Muscle layer of duodenum (tissue), 2 donors: ENCODE data around the gene ZNF600.
"Not testable (repeated sequence)": the region's sequence is repeated elsewhere in the genome, so short reads cannot be mapped to it uniquely, and the experiment has no call there.

Experiments used
- H3K27ac ChIP-seq: one replicate; pipeline ENCODE4 v1.7.0; 2013; ENCODE audit warnings: mild to moderate bottlenecking, low read length
- H3K27me3 ChIP-seq: one replicate; pipeline ENCODE4 v1.7.0; 2013; ENCODE audit warnings: low read depth, mild to moderate bottlenecking, control low read depth, low read length
- H3K36me3 ChIP-seq, 2 donors: one replicate each; pipeline ENCODE4 v1.7.0; 2013; ENCODE audit warnings: low read length in 2 of 2, control low read depth in 1 of 2, mild to moderate bottlenecking in 1 of 2; ENCODE audit not compliant: insufficient read depth in 2 of 2, control insufficient read depth in 1 of 2
- H3K4me1 ChIP-seq, 2 donors: one replicate each; pipeline ENCODE4 v1.7.0; 2013; ENCODE audit warnings: low read length in 2 of 2, mild to moderate bottlenecking in 2 of 2, control low read depth in 1 of 2, moderate library complexity in 1 of 2; ENCODE audit not compliant: insufficient read depth in 2 of 2, control insufficient read depth in 1 of 2
- H3K4me3 ChIP-seq, 2 donors: one replicate each; pipeline ENCODE4 v1.7.0; 2013; ENCODE audit warnings: low read length in 2 of 2, low read depth in 1 of 2, mild to moderate bottlenecking in 1 of 2
- H3K9me3 ChIP-seq, 2 donors: one replicate each; pipeline ENCODE4 v1.7.0; 2013; ENCODE audit warnings: low read length in 2 of 2, control low read depth in 1 of 2, mild to moderate bottlenecking in 1 of 2; ENCODE audit not compliant: control insufficient read depth in 1 of 2
- donor health status: healthy.

Gene ZNF600

DNA sequence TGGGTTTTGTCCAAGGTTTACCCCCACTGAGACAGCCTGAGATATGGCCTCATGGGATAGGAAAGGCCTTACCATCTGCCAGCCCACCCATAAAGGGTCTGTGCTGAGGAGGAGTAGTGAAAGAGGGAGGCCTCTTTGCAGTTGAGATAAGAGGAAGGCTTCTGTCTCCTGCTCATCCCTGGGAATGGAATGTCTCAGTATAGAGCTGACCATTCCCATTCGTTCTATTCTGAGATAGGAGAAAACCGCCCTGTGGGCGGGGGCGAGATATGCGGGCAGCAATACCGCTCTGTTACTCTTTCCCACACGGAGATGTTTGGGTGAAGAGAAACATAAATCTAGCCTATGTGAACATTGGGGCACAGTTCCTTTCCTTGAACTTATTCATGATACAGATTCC, 45.2 kb downstream of the ZNF600 start:
- not testable (repeated sequence) for H3K4me1 ChIP-seq, H3K9me3 ChIP-seq, H3K27me3 ChIP-seq, H3K36me3 ChIP-seq, H3K27ac ChIP-seq, H3K4me3 ChIP-seq

DNA sequence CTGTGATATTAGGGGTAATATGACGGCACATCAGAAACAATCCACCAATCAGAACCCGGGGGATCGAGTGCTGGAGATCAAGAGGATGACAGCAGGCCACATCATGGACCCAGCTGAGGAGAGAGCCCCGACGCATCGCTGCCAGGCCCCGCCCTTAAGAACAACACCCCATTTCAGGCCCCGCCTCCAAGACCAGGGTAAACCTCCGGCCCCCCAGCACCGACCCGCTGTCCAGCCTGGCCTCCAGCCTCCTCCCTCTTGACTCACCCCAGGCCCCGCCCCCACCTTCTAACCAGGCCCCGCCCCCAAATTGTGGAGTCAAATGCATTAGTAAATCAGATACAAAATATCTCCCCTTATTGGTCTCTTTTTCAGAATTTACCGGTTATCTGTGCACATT, 47.0 kb downstream of the ZNF600 start:
- H3K36me3 ChIP-seq = no peaks in the 10 kb centered on the region
- no peak overlapping the region for H3K4me3 ChIP-seq
- no peaks in the 10 kb centered on the region for H3K27me3 ChIP-seq
- no peaks in the 10 kb centered on the region for H3K4me1 ChIP-seq
- H3K9me3 ChIP-seq = no peaks in the 10 kb centered on the region
- H3K27ac ChIP-seq = no peak overlapping the region

DNA sequence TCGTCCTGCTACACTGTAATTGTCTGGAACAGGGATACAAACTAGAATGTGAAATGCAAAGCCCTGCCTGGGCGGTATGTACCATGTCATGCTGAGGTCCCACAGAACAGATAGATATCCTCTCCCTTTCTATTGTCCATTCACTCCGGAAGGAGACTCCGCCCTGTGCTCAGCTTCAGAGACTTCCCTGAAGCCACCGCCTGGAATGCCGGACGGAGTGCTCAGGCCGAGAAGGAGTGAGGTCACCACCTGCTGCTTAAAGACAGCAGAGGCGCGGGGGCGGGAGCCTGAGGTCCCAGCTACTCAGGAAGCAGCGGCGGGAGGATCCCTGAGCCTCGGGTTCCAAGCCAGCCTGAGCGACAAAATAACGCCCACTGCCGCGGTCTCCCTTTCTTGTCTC, 50.9 kb downstream of the ZNF600 start:
- H3K36me3 ChIP-seq = no peaks in the 10 kb centered on the region
- no peaks in the 10 kb centered on the region for H3K9me3 ChIP-seq
- no peaks in the 10 kb centered on the region for H3K27me3 ChIP-seq
- H3K4me1 ChIP-seq = peaks cover 0 to 7% of the 10 kb centered on the region in 2 donors
- peak overlapping the region; percentile 46 to 90 for H3K4me3 ChIP-seq
- H3K27ac ChIP-seq = peak overlapping the region; percentile 93

- Histone ChIP-seq H3K4me3 (peak within 1 kb of the TSS; percentile 90 to 95), H3K27ac (peak within 1 kb of the TSS; percentile 93), H3K4me1 (peaks cover 0 to 7% of the 10 kb centered on the region in 2 donors), H3K9me3 (no peaks in the 10 kb centered on the region), H3K27me3 (no peaks in the 10 kb centered on the region), H3K36me3 (no peaks in the 10 kb centered on the region)
These were observed 51.5 kb downstream of the ZNF600 start, which contains the start of gene ZNF611 for GRCh38 chr19:52734893-52735661. Gene ZNF611, minus strand, starts transcription at chr19:52735044. Its CDS starts 19,150 bp downstream, at chr19:52715894.

DNA sequence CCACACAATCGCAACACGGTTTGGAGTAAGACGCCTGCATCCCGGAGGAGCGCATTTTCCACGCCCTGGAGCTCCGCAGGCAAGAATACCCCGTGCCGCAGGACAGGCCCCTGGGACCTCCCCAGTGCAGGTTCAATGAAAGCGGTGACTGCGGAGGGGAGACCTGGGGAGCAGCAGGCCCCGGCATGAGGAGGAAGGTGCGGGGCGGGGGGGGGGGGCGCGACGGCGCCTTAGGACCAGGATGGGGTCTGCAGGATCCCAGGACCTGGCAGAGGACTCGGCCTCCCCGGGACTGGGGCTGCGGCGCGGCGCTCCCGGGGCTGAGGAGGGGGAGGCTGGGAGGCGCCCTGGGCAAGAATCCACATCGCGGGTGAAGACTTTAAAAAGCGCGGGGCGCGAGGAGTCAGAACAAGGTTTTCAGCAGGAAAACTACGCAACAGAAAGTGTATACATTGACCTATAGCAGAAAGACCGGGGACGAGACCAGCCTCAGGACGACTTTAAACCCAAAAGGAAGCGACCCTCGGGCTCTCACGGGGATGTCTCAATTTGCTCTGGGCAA, 52.2 kb downstream of the ZNF600 start:
- no peaks in the 10 kb centered on the region for H3K27me3 ChIP-seq
- peak overlapping the region; percentile 90 to 95 for H3K4me3 ChIP-seq
- H3K9me3 ChIP-seq = no peaks in the 10 kb centered on the region
- peaks cover 0 to 7% of the 10 kb centered on the region in 2 donors for H3K4me1 ChIP-seq
- peak overlapping the region; percentile 93 for H3K27ac ChIP-seq
- H3K36me3 ChIP-seq = no peaks in the 10 kb centered on the region

DNA sequence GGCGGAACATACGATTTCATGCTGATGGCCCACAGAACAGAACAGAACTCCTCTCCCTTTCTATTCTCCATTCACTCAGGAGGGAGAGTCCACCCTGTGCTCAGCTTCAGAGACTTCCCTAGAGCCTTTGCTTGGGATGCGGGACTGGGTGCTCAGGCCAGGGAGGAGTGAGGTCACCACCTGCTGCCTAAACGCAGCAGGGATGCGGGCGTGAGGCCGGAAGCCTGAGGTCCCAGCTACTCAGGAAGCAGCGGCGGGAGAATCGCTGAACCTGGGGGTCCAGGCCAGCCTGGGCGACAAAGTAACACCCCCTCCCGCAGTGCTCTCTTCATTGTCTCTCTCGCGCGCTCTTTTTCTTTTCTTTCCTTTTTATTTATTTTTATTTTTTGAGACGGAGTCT, 60.5 kb downstream of the ZNF600 start:
- not testable (repeated sequence) for H3K9me3 ChIP-seq, H3K4me3 ChIP-seq, H3K27ac ChIP-seq, H3K27me3 ChIP-seq, H3K4me1 ChIP-seq
- H3K36me3 ChIP-seq = peaks cover 0 to 23% of the 10 kb centered on the region in 2 donors

DNA sequence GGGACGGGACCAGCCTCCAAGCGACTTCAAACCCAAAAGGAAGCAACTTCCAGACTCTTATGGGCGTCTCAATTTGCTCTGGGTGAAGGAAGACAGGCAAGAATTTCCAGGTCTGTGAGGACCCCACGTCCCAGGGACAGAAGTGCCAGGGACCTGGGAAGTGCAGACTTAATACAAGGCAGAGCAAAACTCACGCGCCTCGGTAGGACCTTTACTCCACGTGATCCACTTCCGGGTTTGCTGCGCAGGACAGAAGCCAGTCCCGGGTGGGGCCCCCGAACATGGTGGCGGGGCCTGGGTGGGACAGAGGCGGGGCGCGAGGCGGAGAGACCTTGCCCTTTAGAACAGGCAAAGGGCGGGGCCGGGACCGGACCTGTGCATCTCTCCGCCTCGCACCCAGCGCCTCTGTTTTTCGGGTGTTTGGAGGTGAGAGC, 61.0 kb downstream of the ZNF600 start:
- Histone ChIP-seq H3K4me3 (no peak overlapping the region), H3K27me3 (no peaks in the 10 kb centered on the region), H3K9me3 (no peaks in the 10 kb centered on the region), H3K27ac (no peak overlapping the region), H3K36me3 (peaks cover 0 to 28% of the 10 kb centered on the region in 2 donors), H3K4me1 (no peaks in the 10 kb centered on the region)

DNA sequence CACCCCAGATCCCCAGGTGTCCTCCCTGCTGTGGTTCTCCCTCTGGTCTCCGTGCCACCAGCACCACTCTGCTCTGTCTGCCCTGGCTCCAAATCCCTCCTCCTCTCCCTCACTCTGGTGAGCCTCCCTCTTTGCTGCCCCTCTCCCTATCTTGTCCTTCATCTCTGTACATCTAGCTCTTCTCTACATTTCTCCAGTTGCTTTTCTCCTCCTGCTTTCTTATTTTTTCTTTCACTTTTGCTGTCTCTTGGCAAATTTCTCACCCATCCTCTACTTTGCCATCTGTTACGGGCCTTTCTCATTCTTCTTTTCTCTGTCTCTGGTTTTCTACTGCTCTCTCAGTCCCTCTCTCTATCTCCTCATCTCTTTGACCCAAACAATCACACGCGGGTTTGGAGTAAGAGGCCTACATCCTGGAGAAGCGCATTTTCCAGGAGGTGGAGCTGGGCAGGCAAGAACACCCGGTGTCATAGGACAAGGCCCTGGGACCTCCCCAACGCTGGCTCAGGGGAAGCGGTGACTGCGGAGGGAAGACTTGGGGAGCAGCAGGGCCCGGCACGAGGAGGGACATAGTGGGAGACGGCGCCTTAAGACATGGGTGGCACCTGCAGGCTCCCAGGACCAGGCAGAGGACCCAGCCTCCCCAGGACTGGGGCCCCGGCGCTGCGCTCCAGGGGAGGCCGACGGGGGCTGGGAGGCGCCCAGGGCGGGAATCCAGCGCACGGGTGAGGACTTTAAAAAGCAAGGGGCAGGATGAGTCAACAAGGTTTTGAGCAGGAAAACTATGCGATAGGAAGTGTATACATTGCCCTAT, 61.7 kb downstream of the ZNF600 start:
- no peak overlapping the region for H3K27ac ChIP-seq
- no peaks in the 10 kb centered on the region for H3K4me1 ChIP-seq
- H3K9me3 ChIP-seq = no peaks in the 10 kb centered on the region
- no peaks in the 10 kb centered on the region for H3K27me3 ChIP-seq
- no peak overlapping the region for H3K4me3 ChIP-seq
- H3K36me3 ChIP-seq = peaks cover 0 to 30% of the 10 kb centered on the region in 2 donors

DNA sequence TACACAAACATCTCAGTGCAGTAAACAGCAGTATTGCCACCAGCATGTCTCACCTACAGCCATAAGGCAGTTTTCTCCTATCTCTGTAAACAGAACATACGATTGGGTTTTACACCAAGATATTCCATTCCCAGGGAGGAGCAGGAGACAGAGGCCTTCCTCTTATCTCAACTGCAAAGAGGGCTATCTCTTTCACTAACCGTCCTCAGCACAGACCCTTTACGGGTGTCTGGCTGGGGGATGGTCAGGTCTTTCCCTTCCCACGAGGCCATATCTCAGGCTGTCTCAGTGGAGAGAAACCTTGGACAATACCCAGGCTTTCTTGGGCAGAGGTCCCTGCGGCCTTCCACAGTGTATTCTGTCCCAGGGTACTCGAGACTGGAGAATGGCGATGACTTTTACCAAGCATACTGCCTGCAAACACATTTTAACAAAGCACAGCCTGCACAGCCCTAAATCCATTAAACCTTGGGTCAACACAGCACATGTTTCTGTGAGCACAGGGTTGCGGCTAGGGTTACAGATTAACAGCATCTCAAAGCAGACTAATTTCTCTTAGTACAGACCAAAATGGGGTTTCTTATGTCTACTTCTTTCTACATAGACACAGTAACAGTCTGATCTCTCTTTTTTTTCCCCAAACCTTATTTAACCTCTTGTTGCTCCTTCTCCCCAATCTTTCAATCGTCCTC, 62.5 kb downstream of the ZNF600 start:
- H3K4me1 ChIP-seq, H3K4me3 ChIP-seq, H3K9me3 ChIP-seq, H3K27me3 ChIP-seq, H3K27ac ChIP-seq: not testable (repeated sequence)
- peaks cover 0 to 30% of the 10 kb centered on the region in 2 donors for H3K36me3 ChIP-seq

GRCh38 chr19:52722062-52723003, 64.3 kb downstream of the ZNF600 start:
- H3K36me3 ChIP-seq = peaks cover 0 to 20% of the 10 kb centered on the region in 2 donors

More at GRCh38 chr19:52722062-52723003, 64.3 kb downstream of the ZNF600 start:
- H3K4me3 ChIP-seq = no peak overlapping the region
- H3K9me3 ChIP-seq = no peaks in the 10 kb centered on the region
- H3K27me3 ChIP-seq = no peaks in the 10 kb centered on the region
- no peak overlapping the region for H3K27ac ChIP-seq
- H3K4me1 ChIP-seq = no peaks in the 10 kb centered on the region
